Caco-2 (cell line): ENCODE data around the gene TNS3. TPM values are rescaled to one million over a fixed set of nuclear protein-coding genes. Genes with fewer than 3 reads are reported as not detected.

ENCODE experiments used
- BruUV-seq: library from RNA; stranded (reverse); fragments of 400-500 nt; replicated peaks from 2 replicates; lab custom pipeline; 2021; lab: Mats Ljungman, UMichigan
- CTCF ChIA-PET: fragments of 300-600 bp; sonication (Branson Sonifier 250); formaldehyde crosslinking; loops from one replicate; lab custom pipeline; 2022; ENCODE audit warnings: antibody characterized with exemption; lab: Charles Lee
- POLR2A ChIA-PET: fragments of 300-600 bp; sonication (Branson Sonifier 250); formaldehyde crosslinking; loops from one replicate; lab custom pipeline; 2022; ENCODE audit warnings: antibody characterized with exemption; lab: Charles Lee
- DNase-seq, 2 experiments: peaks; one replicate each; pipeline versions ENCODE4 v3.0.0 to v3.0.0-alpha.2; 2020 to 2022
- H3K27me3 ChIP-seq: replicated peaks from 2 replicates; pipeline ENCODE4 v1.6.0; 2011; ENCODE audit warnings: low read length; ENCODE audit not compliant: control insufficient read depth, insufficient read depth
- H3K36me3 ChIP-seq: 2 replicates; pipeline ENCODE4 v1.5.1; 2011; ENCODE audit warnings: low read length; ENCODE audit not compliant: control insufficient read depth, insufficient read depth
- H3K4me1 ChIP-seq: fragments of 250-450 bp; sonication (Bioruptor Pico); 2 replicates; pipeline ENCODE4 v1.5.1; 2020; ENCODE audit warnings: mild to moderate bottlenecking
- H3K4me3 ChIP-seq: 2 replicates; pipeline ENCODE4 v1.5.1; 2011; ENCODE audit warnings: low read depth, mild to moderate bottlenecking, control low read depth, low read length
- H3K9me3 ChIP-seq: fragments of 250-450 bp; sonication (Bioruptor Pico); 2 replicates; pipeline ENCODE4 v1.5.1; 2020; ENCODE audit warnings: mild to moderate bottlenecking, moderate library complexity
- H3K27ac Mint-ChIP-seq: one replicate; pipeline ENCODE4 v1.8.0; 2022; ENCODE audit warnings: mixed read lengths; ENCODE audit not compliant: unreplicated experiment
- H3K27me3 Mint-ChIP-seq: one replicate; pipeline ENCODE4 v1.8.0; 2022; ENCODE audit warnings: mixed read lengths; ENCODE audit not compliant: insufficient read depth, unreplicated experiment
- H3K36me3 Mint-ChIP-seq: one replicate; pipeline ENCODE4 v1.8.0; 2022; ENCODE audit warnings: mild to moderate bottlenecking, mixed read lengths; ENCODE audit not compliant: insufficient read depth, unreplicated experiment
- H3K4me1 Mint-ChIP-seq: one replicate; pipeline ENCODE4 v1.8.0; 2022; ENCODE audit warnings: low read depth, mixed read lengths; ENCODE audit not compliant: unreplicated experiment
- H3K4me3 Mint-ChIP-seq: one replicate; pipeline ENCODE4 v1.8.0; 2022; ENCODE audit warnings: mild to moderate bottlenecking, moderate library complexity, mixed read lengths; ENCODE audit not compliant: unreplicated experiment
- H3K9me3 Mint-ChIP-seq: one replicate; pipeline ENCODE4 v1.8.0; 2022; ENCODE audit warnings: mixed read lengths; ENCODE audit not compliant: unreplicated experiment
- intact Hi-C: fragments of 100-400 bp; cut with micrococcal nuclease; formaldehyde crosslinking; loops from one replicate; pipeline ENCODE4 v1.10.0; 2022; ENCODE audit not compliant: unreplicated experiment
- total RNA-seq: library from RNA; stranded (reverse); gene quantifications from 2 replicates; pipeline ENCODE4 v1.2.3, GENCODE V29; 2022
- TF ChIP-seq, protein P1 (sequence below), 2 experiments: fragments of 200-600 bp in 1 of 2; IDR thresholded peaks; 1 replicate in 1 of 2; 2 replicates in 1 of 2; pipeline versions ENCODE4 v1.5.1 to v1.8.0; 2011 to 2022; ENCODE audit warnings: antibody characterized with exemption in 1 of 2, control low read depth in 1 of 2, inconsistent platforms in 1 of 2, low read depth in 1 of 2, low read length in 1 of 2, mild to moderate bottlenecking in 1 of 2, moderate library complexity in 1 of 2; ENCODE audit not compliant: insufficient read depth in 1 of 2, severe bottlenecking in 1 of 2, unreplicated experiment in 1 of 2

TNS3 gene
- total RNA-seq, 1 experiment from 2014 or later = 263 TPM

DNA sequence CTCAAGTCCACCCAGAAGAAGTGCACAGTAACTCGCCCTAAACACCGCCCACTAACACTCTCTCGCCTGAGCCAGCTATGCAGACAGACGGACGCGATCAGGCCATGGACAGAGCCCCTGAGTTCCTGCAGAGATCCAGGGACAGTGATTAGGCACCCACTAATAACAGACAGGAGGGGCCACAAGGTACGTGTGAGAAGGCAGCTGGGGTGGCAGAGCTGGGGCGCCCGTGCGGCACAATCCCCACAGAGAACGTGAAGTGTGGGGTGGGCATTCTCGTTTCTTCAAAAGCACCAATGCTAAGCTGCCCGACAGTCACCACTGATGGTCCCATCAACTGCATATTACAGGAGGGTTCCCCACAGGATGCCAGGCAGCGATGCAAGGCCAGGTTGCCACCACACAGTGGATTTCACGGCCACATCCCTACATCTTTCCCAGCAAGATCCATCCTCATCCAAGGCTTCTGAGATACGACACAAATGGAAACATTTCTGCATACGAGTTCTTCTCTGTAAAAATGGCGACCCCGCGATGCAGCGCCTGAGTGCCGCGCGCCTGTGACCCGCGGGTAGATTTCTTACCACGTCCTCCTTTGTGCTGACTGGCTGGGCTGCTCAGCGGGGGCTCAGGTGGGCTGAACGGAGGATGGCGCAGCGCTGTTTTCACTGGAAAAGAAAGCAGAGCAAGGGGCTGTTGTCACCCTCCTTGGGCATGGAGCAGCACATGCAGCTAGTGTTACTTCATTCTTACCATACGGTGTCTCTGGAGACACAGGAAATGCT is 237.5 kb downstream of the TNS3 start:
- CTCF ChIA-PET = no interaction called here
- no peaks in the 10 kb centered on the region for H3K9me3 Mint-ChIP-seq
- POLR2A ChIA-PET = no interaction called here

DNA sequence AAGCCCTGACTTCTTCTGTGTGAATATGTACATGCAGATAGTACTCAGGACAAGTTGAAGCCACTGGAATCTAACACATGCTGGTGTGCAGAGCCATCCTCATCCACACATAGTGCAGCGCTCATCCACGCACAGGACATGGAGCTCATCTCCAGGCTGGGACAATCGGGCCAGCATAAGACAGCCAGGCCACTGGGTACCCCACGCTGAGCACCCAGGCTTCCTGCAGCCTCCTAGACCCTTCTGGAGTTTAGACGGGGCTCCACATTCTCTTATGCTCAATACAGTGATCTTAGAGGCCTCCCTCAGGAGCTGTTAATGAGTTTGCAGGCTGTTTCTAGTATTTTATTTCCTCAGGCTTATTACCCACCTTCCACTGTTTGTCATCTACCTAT is 238.9 kb downstream of the TNS3 start:
- intact Hi-C loops = no loop called here
- TF ChIP-seq, protein P1, sequence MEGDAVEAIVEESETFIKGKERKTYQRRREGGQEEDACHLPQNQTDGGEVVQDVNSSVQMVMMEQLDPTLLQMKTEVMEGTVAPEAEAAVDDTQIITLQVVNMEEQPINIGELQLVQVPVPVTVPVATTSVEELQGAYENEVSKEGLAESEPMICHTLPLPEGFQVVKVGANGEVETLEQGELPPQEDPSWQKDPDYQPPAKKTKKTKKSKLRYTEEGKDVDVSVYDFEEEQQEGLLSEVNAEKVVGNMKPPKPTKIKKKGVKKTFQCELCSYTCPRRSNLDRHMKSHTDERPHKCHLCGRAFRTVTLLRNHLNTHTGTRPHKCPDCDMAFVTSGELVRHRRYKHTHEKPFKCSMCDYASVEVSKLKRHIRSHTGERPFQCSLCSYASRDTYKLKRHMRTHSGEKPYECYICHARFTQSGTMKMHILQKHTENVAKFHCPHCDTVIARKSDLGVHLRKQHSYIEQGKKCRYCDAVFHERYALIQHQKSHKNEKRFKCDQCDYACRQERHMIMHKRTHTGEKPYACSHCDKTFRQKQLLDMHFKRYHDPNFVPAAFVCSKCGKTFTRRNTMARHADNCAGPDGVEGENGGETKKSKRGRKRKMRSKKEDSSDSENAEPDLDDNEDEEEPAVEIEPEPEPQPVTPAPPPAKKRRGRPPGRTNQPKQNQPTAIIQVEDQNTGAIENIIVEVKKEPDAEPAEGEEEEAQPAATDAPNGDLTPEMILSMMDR (IDR thresholded peaks at IDR 0.05; ENCODE audit: insufficient read depth in 1 of 2, low read depth in 1 of 2, low read length in 1 of 2, severe bottlenecking in 1 of 2, unreplicated experiment in 1 of 2) = no peak
- H3K27ac Mint-ChIP-seq = no peak overlapping the region
- H3K36me3 Mint-ChIP-seq = no peaks in the 10 kb centered on the region
- H3K27me3 ChIP-seq = no peaks in the 10 kb centered on the region
- no peaks in the 10 kb centered on the region for H3K9me3 ChIP-seq
- BruUV-seq = no TSS peak
- no peak overlapping the region for H3K4me3 Mint-ChIP-seq
- no peak overlapping the region for H3K4me3 ChIP-seq
- H3K9me3 Mint-ChIP-seq = no peaks in the 10 kb centered on the region
- no peaks in the 10 kb centered on the region for H3K4me1 Mint-ChIP-seq
- no peaks in the 10 kb centered on the region for H3K4me1 ChIP-seq
- POLR2A ChIA-PET = no interaction called here
- CTCF ChIA-PET = interaction anchor here (0.8 kb wide), 1 partner anchor 77 kb away, joined by 3 read pairs; no protein-coding TSS in a partner anchor
- no peaks in the 10 kb centered on the region for H3K27me3 Mint-ChIP-seq
- no peak for DNase-seq
- peaks cover 4% of the 10 kb centered on the region; the same call in 1 of the 2 replicates for H3K36me3 ChIP-seq

More for the DNA sequence above, 237.5 kb downstream of the TNS3 start:
- H3K27me3 ChIP-seq = no peaks in the 10 kb centered on the region
- H3K36me3 ChIP-seq = peaks cover 4% of the 10 kb centered on the region; the same call in 1 of the 2 replicates
- Mint-ChIP-seq H3K27me3 (no peaks in the 10 kb centered on the region), H3K4me3 (no peak overlapping the region), H3K36me3 (no peaks in the 10 kb centered on the region), H3K27ac (no peak overlapping the region), H3K4me1 (no peaks in the 10 kb centered on the region)
- no peak for DNase-seq
- intact Hi-C loops = no loop called here
- no peaks in the 10 kb centered on the region for H3K4me1 ChIP-seq
- TF ChIP-seq, protein P1 (IDR thresholded peaks at IDR 0.05; ENCODE audit: insufficient read depth in 1 of 2, low read depth in 1 of 2, low read length in 1 of 2, severe bottlenecking in 1 of 2, unreplicated experiment in 1 of 2) = no peak
- H3K9me3 ChIP-seq = no peaks in the 10 kb centered on the region
- BruUV-seq = no TSS peak
- no peak overlapping the region for H3K4me3 ChIP-seq

DNA sequence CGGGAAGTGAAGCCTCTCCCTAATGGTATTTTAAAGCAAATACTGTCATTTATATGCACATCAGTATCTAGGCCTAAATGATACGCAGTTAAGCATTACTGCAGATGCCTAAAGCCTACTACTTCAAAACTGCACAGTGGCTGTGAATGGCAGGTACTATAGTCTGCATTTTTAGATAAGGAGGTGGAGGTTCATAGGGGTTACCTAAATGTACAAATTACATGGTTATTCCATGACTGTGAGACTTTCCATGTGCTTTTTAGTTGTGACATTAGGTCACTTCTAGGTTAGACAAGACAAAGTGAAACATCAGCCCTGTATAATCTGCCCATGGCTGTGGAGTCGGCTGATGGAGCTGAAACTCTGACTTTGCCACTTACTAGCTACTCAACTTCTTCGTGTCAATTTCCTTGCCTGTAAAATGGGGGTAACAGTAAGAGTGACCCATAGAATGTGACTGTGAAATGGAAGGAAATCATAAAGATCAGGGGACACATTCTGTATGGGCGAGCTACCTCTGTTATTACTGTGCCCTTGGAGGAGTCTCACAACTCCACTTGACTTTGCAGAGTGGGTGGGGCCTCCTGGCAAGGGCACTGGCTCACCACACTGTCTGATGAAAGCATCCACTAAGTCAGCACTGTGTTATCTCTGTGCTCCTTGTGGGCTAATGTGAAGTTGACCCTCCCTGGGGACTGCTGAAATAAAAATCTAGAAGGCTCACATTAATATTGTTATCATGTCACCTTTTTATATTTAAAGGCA is 239.4 kb downstream of the TNS3 start:
- no peak overlapping the region for H3K4me3 ChIP-seq
- no peaks in the 10 kb centered on the region for H3K4me1 ChIP-seq
- CTCF ChIA-PET = interaction anchor here (0.8 kb wide), 1 partner anchor 76 kb away, joined by 3 read pairs; no protein-coding TSS in a partner anchor
- intact Hi-C loops = no loop called here
- H3K27ac Mint-ChIP-seq = no peak overlapping the region
- TF ChIP-seq, protein P1 (IDR thresholded peaks at IDR 0.05; ENCODE audit: insufficient read depth in 1 of 2, low read depth in 1 of 2, low read length in 1 of 2, severe bottlenecking in 1 of 2, unreplicated experiment in 1 of 2) = no peak
- DNase-seq = no peak
- no peaks in the 10 kb centered on the region for H3K27me3 Mint-ChIP-seq
- H3K27me3 ChIP-seq = no peaks in the 10 kb centered on the region
- no peaks in the 10 kb centered on the region for H3K36me3 Mint-ChIP-seq
- H3K36me3 ChIP-seq = peaks cover 2% of the 10 kb centered on the region; the same call in 1 of the 2 replicates
- peaks cover 5% of the 10 kb centered on the region for H3K4me1 Mint-ChIP-seq
- H3K4me3 Mint-ChIP-seq = no peak overlapping the region
- BruUV-seq = no TSS peak
- no peaks in the 10 kb centered on the region for H3K9me3 ChIP-seq
- H3K9me3 Mint-ChIP-seq = no peaks in the 10 kb centered on the region
- POLR2A ChIA-PET = no interaction called here
